H1 (cell line): ENCODE results near the gene GLYR1. TPM values are rescaled to one million over a fixed set of nuclear protein-coding genes. Genes with fewer than 3 reads are reported as not detected.

Experiments used
- CTCF ChIA-PET: fragments of 300-600 bp; sonication (Branson Sonifier 250); formaldehyde crosslinking; loops from one replicate; lab custom pipeline; 2021; ENCODE audit not compliant: partially characterized antibody; lab: Charles Lee
- POLR2A ChIA-PET: fragments of 300-600 bp; sonication (Branson Sonifier 250); formaldehyde crosslinking; loops from one replicate; lab custom pipeline; 2021; ENCODE audit warnings: inconsistent platforms; ENCODE audit not compliant: partially characterized antibody; lab: Charles Lee
- DNase-seq, 2 experiments: peaks; one replicate each; pipeline versions ENCODE4 v3.0.0 to v3.0.0-alpha.2; 2010 to 2022; ENCODE audit warnings: low spot score in 2 of 2, low read depth in 1 of 2, mixed read lengths in 1 of 2
- FAIRE-seq: peaks from 2 replicates; lab custom pipeline; 2011; peaks lifted over from hg19 to GRCh38; lab: Jason Lieb, UNC
- H2AFZ ChIP-seq: 2 replicates; pipeline ENCODE4 v1.8.1; 2012; ENCODE audit warnings: low read length, inconsistent platforms
- H2AK5ac ChIP-seq: 2 replicates; pipeline ENCODE4 v1.6.1; 2013; ENCODE audit warnings: low read depth, low read length
- H2BK120ac ChIP-seq: replicated peaks from 2 replicates; pipeline ENCODE3; 2013; ENCODE audit warnings: low read depth, low read length, inconsistent platforms
- H2BK12ac ChIP-seq: 2 replicates; pipeline ENCODE4 v1.6.1; 2013; ENCODE audit warnings: low read depth, low read length
- H2BK15ac ChIP-seq: 2 replicates; pipeline ENCODE4 v1.6.1; 2013; ENCODE audit warnings: low read length
- H2BK20ac ChIP-seq: 2 replicates; pipeline ENCODE4 v1.6.1; 2013; ENCODE audit warnings: low read length
- H2BK5ac ChIP-seq: 2 replicates; pipeline ENCODE4 v1.6.1; 2013; ENCODE audit warnings: low read depth, low read length
- H3K14ac ChIP-seq: 2 replicates; pipeline ENCODE4 v1.6.1; 2013; ENCODE audit warnings: inconsistent platforms; ENCODE audit not compliant: insufficient read length
- H3K18ac ChIP-seq: 2 replicates; pipeline ENCODE4 v1.6.1; 2013; ENCODE audit warnings: low read length; ENCODE audit errors: extremely low read depth
- H3K23ac ChIP-seq: 2 replicates; pipeline ENCODE4 v1.6.1; 2013; ENCODE audit warnings: inconsistent platforms; ENCODE audit not compliant: insufficient read length
- H3K23me2 ChIP-seq: 2 replicates; pipeline ENCODE4 v1.6.1; 2013; ENCODE audit warnings: low read depth, low read length
- H3K27ac ChIP-seq: 2 replicates; pipeline ENCODE4 v1.6.1; 2011; ENCODE audit warnings: low read depth, low read length, inconsistent platforms
- H3K27me3 ChIP-seq, 4 experiments: replicated peaks in 1 of 4; 1 replicate in 1 of 4; 2 replicates in 3 of 4; pipeline versions ENCODE4 v1.6.1 to v1.8.1; 2011 to 2013; ENCODE audit warnings: low read length in 3 of 4, mild to moderate bottlenecking in 3 of 4, inconsistent platforms in 2 of 4, mixed read lengths in 2 of 4, moderate library complexity in 1 of 4; ENCODE audit not compliant: control insufficient read depth in 3 of 4, insufficient read depth in 3 of 4; ENCODE audit errors: extremely low read depth in 1 of 4
- H3K36me3 ChIP-seq, 4 experiments: 2 replicates each; pipeline versions ENCODE4 v1.6.1 to v1.8.1; 2011 to 2013; ENCODE audit warnings: mild to moderate bottlenecking in 4 of 4, low read length in 3 of 4, moderate library complexity in 2 of 4, control low read depth in 1 of 4, inconsistent platforms in 1 of 4; ENCODE audit not compliant: insufficient read depth in 4 of 4, control insufficient read depth in 2 of 4
- H3K4ac ChIP-seq: replicated peaks from 2 replicates; pipeline ENCODE3; 2013; ENCODE audit warnings: low read length, low read depth, mixed read lengths, inconsistent platforms; ENCODE audit not compliant: insufficient read length
- H3K4me1 ChIP-seq, 4 experiments: replicated peaks in 1 of 4; 1 replicate in 1 of 4; 2 replicates in 3 of 4; pipeline versions ENCODE4 v1.6.1 to v1.8.1; 2011 to 2013; ENCODE audit warnings: low read length in 3 of 4, inconsistent platforms in 2 of 4, mixed read lengths in 1 of 4; ENCODE audit not compliant: insufficient read depth in 4 of 4, control insufficient read depth in 3 of 4
- H3K4me2 ChIP-seq, 2 experiments: 2 replicates each; pipeline versions ENCODE4 v1.6.1 to v1.8.1; 2011 to 2013; ENCODE audit warnings: low read depth in 2 of 2, low read length in 2 of 2, control low read depth in 1 of 2, inconsistent platforms in 1 of 2, mild to moderate bottlenecking in 1 of 2; ENCODE audit not compliant: insufficient read depth in 1 of 2
- H3K4me3 ChIP-seq, 4 experiments: fragments of 200-600, 300-600 bp in 1 of 4; sonication (generic), shearing (Covaris generic), sonication (Bioruptor Twin) in 1 of 4; 2 replicates each; pipeline versions ENCODE4 v1.5.1 to v1.8.1; 2011 to 2016; ENCODE audit warnings: low read length in 4 of 4, low read depth in 3 of 4, control low read depth in 2 of 4, inconsistent platforms in 2 of 4, mild to moderate bottlenecking in 2 of 4, mixed read lengths in 1 of 4, moderate library complexity in 1 of 4; ENCODE audit not compliant: insufficient read depth in 2 of 4; ENCODE audit errors: extremely low read depth in 1 of 4
- H3K56ac ChIP-seq: replicated peaks from 2 replicates; pipeline ENCODE3; 2013; ENCODE audit warnings: low read depth, mild to moderate bottlenecking, mixed read lengths, low read length, inconsistent platforms; ENCODE audit not compliant: insufficient read length
- H3K79me1 ChIP-seq: 2 replicates; pipeline ENCODE4 v1.6.1; 2013; ENCODE audit warnings: low read depth, low read length, control low read depth
- H3K79me2 ChIP-seq, 2 experiments: 2 replicates each; pipeline versions ENCODE4 v1.6.1 to v1.8.1; 2012 to 2013; ENCODE audit warnings: low read length in 2 of 2, mild to moderate bottlenecking in 2 of 2, inconsistent platforms in 1 of 2; ENCODE audit not compliant: insufficient read depth in 2 of 2, control insufficient read depth in 1 of 2
- H3K9ac ChIP-seq, 4 experiments: replicated peaks in 1 of 4; 1 replicate in 1 of 4; 2 replicates in 3 of 4; pipeline versions ENCODE4 v1.6.1 to v1.8.1; 2011 to 2013; ENCODE audit warnings: low read depth in 3 of 4, low read length in 3 of 4, control low read depth in 2 of 4, mild to moderate bottlenecking in 2 of 4, moderate library complexity in 2 of 4, inconsistent platforms in 1 of 4; ENCODE audit errors: extremely low read depth in 1 of 4
- H3K9me3 ChIP-seq, 2 experiments: 2 replicates each; pipeline versions ENCODE4 v1.6.1 to v1.8.1; 2012 to 2013; ENCODE audit warnings: mild to moderate bottlenecking in 2 of 2, moderate library complexity in 2 of 2, control low read depth in 1 of 2, inconsistent platforms in 1 of 2, low read depth in 1 of 2, low read length in 1 of 2, mixed read lengths in 1 of 2; ENCODE audit not compliant: insufficient read depth in 2 of 2
- H4K20me1 ChIP-seq, 2 experiments: replicated peaks in 1 of 2; 2 replicates each; pipeline versions ENCODE3 to v1.8.1; 2011 to 2013; ENCODE audit warnings: inconsistent platforms in 2 of 2, low read length in 2 of 2, mild to moderate bottlenecking in 1 of 2; ENCODE audit not compliant: insufficient read depth in 2 of 2, control insufficient read depth in 1 of 2
- H4K5ac ChIP-seq: 2 replicates; pipeline ENCODE4 v1.6.1; 2013; ENCODE audit warnings: low read length, low read depth, mixed read lengths, inconsistent platforms; ENCODE audit not compliant: insufficient read length
- H4K8ac ChIP-seq: 2 replicates; pipeline ENCODE4 v1.8.0; 2013; ENCODE audit warnings: mild to moderate bottlenecking, moderate library complexity, low read length, inconsistent platforms; ENCODE audit not compliant: insufficient read depth; ENCODE audit errors: extremely low read depth
- H4K91ac ChIP-seq: replicated peaks from 2 replicates; pipeline ENCODE3; 2013; ENCODE audit warnings: low read length, mixed read lengths, inconsistent platforms; ENCODE audit not compliant: insufficient read length
- CBX5 ChIP-seq: fragments of 300-800, 300-1000 bp; sonication (generic); IDR thresholded peaks from 2 replicates; pipeline ENCODE4 v1.7.1; 2016; ENCODE audit warnings: antibody characterized with exemption, low read length, low read depth
- CHD1 ChIP-seq: IDR thresholded peaks from 2 replicates; pipeline ENCODE4 v1.6.1; 2012; ENCODE audit warnings: low read depth, low read length, improper control_type of control experiment
- EZH2 ChIP-seq: fragments of 200-600 bp; sonication (generic); IDR thresholded peaks from 2 replicates; pipeline ENCODE4 v1.7.1; 2012; ENCODE audit warnings: low read depth, mild to moderate bottlenecking, moderate library complexity, low read length, inconsistent platforms; ENCODE audit not compliant: severe bottlenecking
- FOSL1 ChIP-seq: IDR thresholded peaks from 2 replicates; pipeline ENCODE4 v1.6.1; 2011; ENCODE audit warnings: mild to moderate bottlenecking, low read depth, low read length, moderate library complexity; ENCODE audit not compliant: insufficient read depth
- GABPA ChIP-seq: IDR thresholded peaks from 2 replicates; pipeline ENCODE4 v1.6.1; 2011; ENCODE audit warnings: mild to moderate bottlenecking, low read length, moderate library complexity, borderline replicate concordance; ENCODE audit not compliant: insufficient read depth
- GTF2F1 ChIP-seq: IDR thresholded peaks from 2 replicates; pipeline ENCODE4 v1.6.1; 2012; ENCODE audit warnings: low read depth, low read length, improper control_type of control experiment, borderline replicate concordance
- HDAC2 ChIP-seq, 2 experiments: fragments of 300-600 bp in 1 of 2; sonication (generic) in 1 of 2; IDR thresholded peaks; 2 replicates each; pipeline ENCODE4 v1.6.1; 2011 to 2012; ENCODE audit warnings: low read depth in 2 of 2, low read length in 2 of 2, mild to moderate bottlenecking in 2 of 2, moderate library complexity in 2 of 2, borderline replicate concordance in 1 of 2, inconsistent platforms in 1 of 2
- PHF8 ChIP-seq: fragments of 200-600 bp; sonication (generic); conservative IDR thresholded peaks from 2 replicates; pipeline ENCODE4 v1.7.1; 2012; ENCODE audit warnings: low read depth, mild to moderate bottlenecking, inconsistent platforms, low read length, moderate library complexity
- POLR2A ChIP-seq, 2 experiments: IDR thresholded peaks; 1 replicate in 1 of 2; 2 replicates in 1 of 2; pipeline ENCODE4 v1.6.1; 2011; ENCODE audit warnings: low read depth in 2 of 2, low read length in 2 of 2, mild to moderate bottlenecking in 2 of 2; ENCODE audit errors: control extremely low read depth in 1 of 2
- SAP30 ChIP-seq: fragments of 300-600 bp; sonication (generic); IDR thresholded peaks from 2 replicates; pipeline ENCODE4 v1.7.1; 2012; ENCODE audit warnings: low read length, moderate library complexity, mild to moderate bottlenecking, inconsistent platforms; ENCODE audit not compliant: insufficient read depth, insufficient replicate concordance
- SP4 ChIP-seq: IDR thresholded peaks from 2 replicates; pipeline ENCODE4 v1.6.1; 2012; ENCODE audit warnings: low read length, inconsistent platforms
- TAF1 ChIP-seq: IDR thresholded peaks from 2 replicates; pipeline ENCODE4 v1.6.1; 2011; ENCODE audit warnings: mild to moderate bottlenecking, low read depth, low read length
- WGBS, 2 experiments: shearing (Covaris generic) in 1 of 2; methylation state at CpG; one replicate each; pipeline versions ENCODE4 v1.1.6 to v1.1.7; 2013 to 2015; ENCODE audit warnings: low lambda C conversion rate in 2 of 2, mixed read lengths in 2 of 2, inconsistent platforms in 1 of 2, low coverage in 1 of 2, missing lambda C conversion rate in 1 of 2; ENCODE audit not compliant: insufficient replicate concordance in 2 of 2, insufficient coverage in 1 of 2, insufficient read length in 1 of 2; ENCODE audit errors: extremely low coverage in 1 of 2, missing lambda C conversion rate in 1 of 2; 5-methylcytosine and 5-hydroxymethylcytosine counted together
- polyA plus RNA-seq, 7 experiments: library from polyadenylated mRNA; depleted of rRNA in 3 of 7; stranded (reverse) in 5 of 7; unstranded in 2 of 7; fragments of >200 nt in 5 of 7; fragments of 200-250 nt in 2 of 7; gene quantifications; 1 replicate in 5 of 7; 2 replicates in 1 of 7; 4 replicates in 1 of 7; pipeline versions ENCODE4 v1.2.1 to v1.2.3, GENCODE V29; 2011 to 2013; ENCODE audit warnings: missing spikeins in 2 of 7, mixed read lengths in 2 of 7
- total RNA-seq: library from RNA; stranded (reverse); fragmentation: NEBNext Ultra II Directional; extraction: Animal tissue kit (Norgen Biotek cat#: 25700); gene quantifications from 2 replicates; pipeline ENCODE4 v1.2.1, GENCODE V29; 2021

Gene GLYR1
- total and polyA plus RNA-seq, 2 of the 8 experiments (the other 6 are each of a cell fraction or from before 2014, with no cell fraction given) = 50.2 to 115 TPM

DNA sequence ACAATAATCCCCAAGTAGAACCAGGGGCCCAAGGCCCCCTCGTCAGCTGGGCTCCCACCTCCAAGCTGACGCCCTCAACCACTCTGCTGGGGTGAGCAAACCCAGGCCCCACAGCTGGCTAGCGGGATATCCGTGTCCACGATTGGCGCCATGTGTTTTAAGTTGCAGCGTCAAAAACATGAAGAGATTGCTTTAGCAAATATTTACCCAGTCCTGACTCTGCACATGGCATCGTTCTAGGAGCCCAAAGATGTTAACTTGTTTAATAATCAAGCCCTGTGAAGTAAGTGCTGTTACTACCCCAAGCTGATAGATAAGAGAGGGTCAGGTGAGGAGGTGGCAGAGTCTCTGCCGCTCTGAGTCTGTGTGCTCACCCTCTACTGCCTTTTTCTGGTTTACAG is 58.6 kb downstream of the GLYR1 start:
- WGBS, 2 experiments = 89% methylated on average over 9 of the region's 9 CpGs; no CpG with 5 or more reads in 1 of the 2 experiments
- H3K18ac ChIP-seq = no peak overlapping the region
- CTCF ChIA-PET = interaction anchor here (0.7 to 1.2 kb wide), 4 partner anchors 9 to 105 kb away, joined by 3 to 4 read pairs (median 3); no protein-coding TSS in a partner anchor
- H3K4me1 ChIP-seq = peaks cover 0 to 13% (median 4%) of the 10 kb centered on the region in 4 experiments; a peak in 5 of 7 replicates
- no peak for TF ChIP-seq TAF1
- TF ChIP-seq HDAC2 (IDR thresholded peaks at IDR 0.05; ENCODE audit: borderline replicate concordance in 1 of 2, low read depth in 2 of 2, low read length in 2 of 2) = no peak
- TF ChIP-seq CHD1 = no peak
- TF ChIP-seq SAP30 = no peak
- TF ChIP-seq FOSL1 = no peak
- no peak for TF ChIP-seq GTF2F1
- no peak for TF ChIP-seq POLR2A (IDR thresholded peaks at IDR 0.05; ENCODE audit: control extremely low read depth in 1 of 2, low read depth in 2 of 2, low read length in 2 of 2)
- no peak for TF ChIP-seq CBX5
- TF ChIP-seq EZH2 = no peak
- no peak for TF ChIP-seq SP4
- TF ChIP-seq GABPA = no peak
- TF ChIP-seq PHF8 = no peak
- no peak overlapping the region for H2AK5ac ChIP-seq
- no peak overlapping the region for H3K4me3 ChIP-seq
- H3K79me1 ChIP-seq = no peaks in the 10 kb centered on the region
- no peak overlapping the region for H3K23ac ChIP-seq
- no peaks in the 10 kb centered on the region; a peak in 1 of 7 replicates for H3K27me3 ChIP-seq
- no peaks in the 10 kb centered on the region for H3K9me3 ChIP-seq
- no peak overlapping the region for H4K5ac ChIP-seq
- H3K4ac ChIP-seq = no peak overlapping the region
- H4K8ac ChIP-seq = no peak overlapping the region
- no peak overlapping the region for H3K56ac ChIP-seq
- 0 out of 2 replicates have a peak overlapping the region, but pooled peaks have one; percentile 6 for H2AFZ ChIP-seq
- POLR2A ChIA-PET = interaction anchor here (0.6 to 1.7 kb wide), 6 partner anchors 12 to 93 kb away, joined by 3 to 5 read pairs (median 4); partner anchors contain the start of gene ROGDI
- H4K20me1 ChIP-seq = no peaks in the 10 kb centered on the region
- no peak overlapping the region for H3K4me2 ChIP-seq
- H3K14ac ChIP-seq = no peak overlapping the region
- H2BK15ac ChIP-seq = no peak overlapping the region
- no peak overlapping the region for H3K9ac ChIP-seq
- DNase-seq = no peak
- no peaks in the 10 kb centered on the region for H3K23me2 ChIP-seq
- no peaks in the 10 kb centered on the region for H3K36me3 ChIP-seq
- H2BK12ac ChIP-seq = no peak overlapping the region
- no peak overlapping the region for H2BK120ac ChIP-seq
- H2BK5ac ChIP-seq = no peak overlapping the region
- no peaks in the 10 kb centered on the region for H3K79me2 ChIP-seq
- H2BK20ac ChIP-seq = no peak overlapping the region
- no peak overlapping the region for H4K91ac ChIP-seq
- H3K27ac ChIP-seq = no peak overlapping the region
- FAIRE-seq = no peak
